HCT116 (cell line): ENCODE results near the gene USP48. TPM values are rescaled to one million over a fixed set of nuclear protein-coding genes. Genes with fewer than 3 reads are reported as not detected.

ENCODE experiments used
- ATAC-seq: fragments of 200-7000 bp; cut with Tn5 transposase; 2 replicates; pipeline ENCODE4 v1.9.1; 2020; ENCODE audit warnings: mild to moderate bottlenecking, moderate library complexity
- BruUV-seq: library from RNA; stranded (reverse); fragments of 400-500 nt; replicated peaks from 2 replicates; lab custom pipeline; 2021; lab: Mats Ljungman, UMichigan
- CTCF ChIA-PET: fragments of 300-600 bp; sonication (Branson Sonifier 250); formaldehyde crosslinking; loops from one replicate; lab custom pipeline; 2021; ENCODE audit warnings: antibody characterized with exemption; lab: Charles Lee
- POLR2A ChIA-PET: fragments of 300-600, 350-600 bp; sonication (Branson Sonifier 250); formaldehyde crosslinking; loops from one replicate; lab custom pipeline; 2021; ENCODE audit warnings: antibody characterized with exemption; lab: Charles Lee
- RAD21 ChIA-PET, 2 experiments: fragments of 300-600 bp; sonication (Branson Sonifier 250); formaldehyde crosslinking; loops; one replicate each; lab custom pipeline; 2023; ENCODE audit warnings: low total read pairs in 2 of 2; ENCODE audit not compliant: uncharacterized antibody in 2 of 2, unreplicated experiment in 2 of 2, low non-redundant PET in 1 of 2; lab: Charles Lee
- DNase-seq: peaks from one replicate; pipeline ENCODE4 v3.0.0-alpha.2; 2010; ENCODE audit warnings: low read depth, low spot score
- H2AFZ ChIP-seq: fragments of 200-600 bp; shearing (Covaris generic), sonication (generic); 2 replicates; pipeline ENCODE4 v1.6.1; 2017; ENCODE audit warnings: low read depth, mixed run types, mixed read lengths, antibody characterized with exemption, low read length; ENCODE audit not compliant: poor library complexity, severe bottlenecking
- H3K27ac ChIP-seq: 2 replicates; pipeline ENCODE4 v1.5.1; 2012; ENCODE audit warnings: low read depth, low read length
- H3K27me3 ChIP-seq: fragments of 200-600 bp; sonication (generic); 2 replicates; pipeline ENCODE4 v1.6.1; 2016; ENCODE audit warnings: mixed run types, low read length, mixed read lengths; ENCODE audit not compliant: insufficient read depth
- H3K36me3 ChIP-seq, 2 experiments: fragments of 200-500 bp in 1 of 2; fragments of 200-600 bp in 1 of 2; sonication (Bioruptor generic) in 1 of 2; sonication (generic) in 1 of 2; 2 replicates each; pipeline versions ENCODE4 v1.5.1 to v1.6.1; 2014 to 2016; ENCODE audit warnings: low read length in 2 of 2, inconsistent platforms in 1 of 2, mixed read lengths in 1 of 2, mixed run types in 1 of 2; ENCODE audit not compliant: insufficient read depth in 2 of 2, control insufficient read depth in 1 of 2
- H3K4me1 ChIP-seq, 2 experiments: fragments of 200-600 bp in 1 of 2; sonication (generic) in 1 of 2; 2 replicates each; pipeline versions ENCODE4 v1.5.1 to v1.6.1; 2012 to 2017; ENCODE audit warnings: low read length in 2 of 2, inconsistent platforms in 1 of 2, mild to moderate bottlenecking in 1 of 2, mixed read lengths in 1 of 2, mixed run types in 1 of 2, moderate library complexity in 1 of 2; ENCODE audit not compliant: insufficient read depth in 2 of 2, control insufficient read depth in 1 of 2
- H3K4me2 ChIP-seq: fragments of 200-600 bp; sonication (generic); 2 replicates; pipeline ENCODE4 v1.6.1; 2017; ENCODE audit warnings: mixed run types, low read length, mixed read lengths
- H3K4me3 ChIP-seq, 2 experiments: fragments of 200-600 bp in 1 of 2; sonication (generic) in 1 of 2; replicated peaks in 1 of 2; 2 replicates each; pipeline ENCODE4 v1.5.1; 2011 to 2016; ENCODE audit warnings: low read length in 2 of 2, control low read depth in 1 of 2, low read depth in 1 of 2, mild to moderate bottlenecking in 1 of 2, mixed read lengths in 1 of 2, mixed run types in 1 of 2
- H3K79me2 ChIP-seq: fragments of 200-600 bp; sonication (generic); 2 replicates; pipeline ENCODE4 v1.6.1; 2017; ENCODE audit warnings: mild to moderate bottlenecking, mixed run types, low read length, moderate library complexity, mixed read lengths; ENCODE audit not compliant: insufficient read depth
- H3K9ac ChIP-seq: fragments of 200-600 bp; sonication (generic); 2 replicates; pipeline ENCODE4 v1.6.1; 2016; ENCODE audit warnings: low read length, mixed read lengths
- H3K9me2 ChIP-seq: fragments of 200-600 bp; sonication (generic), shearing (Covaris generic); 2 replicates; pipeline ENCODE4 v1.6.1; 2017; ENCODE audit warnings: mixed run types, mild to moderate bottlenecking, moderate library complexity; ENCODE audit not compliant: insufficient read depth
- H3K9me3 ChIP-seq, 2 experiments: fragments of 200-500 bp in 1 of 2; fragments of 200-600 bp in 1 of 2; sonication (Bioruptor generic) in 1 of 2; sonication (generic) in 1 of 2; 2 replicates each; pipeline ENCODE4 v1.6.1; 2014 to 2017; ENCODE audit warnings: low read length in 2 of 2, mixed read lengths in 2 of 2, inconsistent platforms in 1 of 2, low read depth in 1 of 2, mild to moderate bottlenecking in 1 of 2, mixed run types in 1 of 2, moderate library complexity in 1 of 2; ENCODE audit not compliant: control insufficient read depth in 1 of 2, insufficient read depth in 1 of 2
- H4K20me1 ChIP-seq: fragments of 200-600 bp; sonication (generic), shearing (Covaris generic); 2 replicates; pipeline ENCODE4 v1.6.1; 2017; ENCODE audit warnings: mixed run types, mild to moderate bottlenecking, moderate library complexity; ENCODE audit not compliant: insufficient read depth
- EZH2 ChIP-seq: fragments of 200-600 bp; sonication (generic); IDR thresholded peaks from 2 replicates; pipeline ENCODE4 v1.6.1; 2017; ENCODE audit warnings: antibody characterized with exemption, mixed run types
- EZH2phosphoT487 ChIP-seq: fragments of 200-600 bp; IDR thresholded peaks from 2 replicates; pipeline ENCODE4 v1.6.1; 2018; ENCODE audit warnings: antibody characterized with exemption, borderline replicate concordance
- JUND ChIP-seq: IDR thresholded peaks from 2 replicates; pipeline ENCODE4 v1.6.1; 2012
- POLR2A ChIP-seq: IDR thresholded peaks from 2 replicates; pipeline ENCODE4 v1.7.0; 2011; ENCODE audit warnings: borderline replicate concordance; ENCODE audit not compliant: insufficient read depth, insufficient read length; ENCODE audit errors: extremely low read depth
- POLR2AphosphoS5 ChIP-seq: IDR thresholded peaks from 2 replicates; pipeline ENCODE4 v1.6.1; 2011; ENCODE audit warnings: mild to moderate bottlenecking, low read depth, low read length, moderate library complexity
- YY1 ChIP-seq: IDR thresholded peaks from 2 replicates; pipeline ENCODE4 v1.6.1; 2011; ENCODE audit warnings: low read length, low read depth, moderate library complexity, mild to moderate bottlenecking; ENCODE audit not compliant: insufficient replicate concordance; ENCODE audit errors: extremely low read depth
- ZNF274 ChIP-seq: fragments of 200-500 bp; sonication (Bioruptor generic); IDR thresholded peaks from 2 replicates; pipeline ENCODE4 v1.6.1; 2014; ENCODE audit warnings: mild to moderate bottlenecking, low read depth, low read length, inconsistent platforms
- intact Hi-C: fragments of 100-400 bp; cut with micrococcal nuclease; formaldehyde crosslinking; loops from 2 replicates; pipeline ENCODE4 v1.10.0; 2022
- total RNA-seq: library from RNA; stranded (reverse); gene quantifications from one replicate; pipeline ENCODE4 v1.2.1, GENCODE V29; 2021; ENCODE audit not compliant: unreplicated experiment
- TF ChIP-seq, protein P1 (sequence below): IDR thresholded peaks from 2 replicates; pipeline ENCODE4 v1.6.1; 2011; ENCODE audit warnings: mild to moderate bottlenecking, low read length, moderate library complexity; ENCODE audit not compliant: insufficient replicate concordance; ENCODE audit errors: extremely low read depth

The USP48 gene
- total RNA-seq, 1 experiment from 2014 or later = 54.8 TPM

DNA sequence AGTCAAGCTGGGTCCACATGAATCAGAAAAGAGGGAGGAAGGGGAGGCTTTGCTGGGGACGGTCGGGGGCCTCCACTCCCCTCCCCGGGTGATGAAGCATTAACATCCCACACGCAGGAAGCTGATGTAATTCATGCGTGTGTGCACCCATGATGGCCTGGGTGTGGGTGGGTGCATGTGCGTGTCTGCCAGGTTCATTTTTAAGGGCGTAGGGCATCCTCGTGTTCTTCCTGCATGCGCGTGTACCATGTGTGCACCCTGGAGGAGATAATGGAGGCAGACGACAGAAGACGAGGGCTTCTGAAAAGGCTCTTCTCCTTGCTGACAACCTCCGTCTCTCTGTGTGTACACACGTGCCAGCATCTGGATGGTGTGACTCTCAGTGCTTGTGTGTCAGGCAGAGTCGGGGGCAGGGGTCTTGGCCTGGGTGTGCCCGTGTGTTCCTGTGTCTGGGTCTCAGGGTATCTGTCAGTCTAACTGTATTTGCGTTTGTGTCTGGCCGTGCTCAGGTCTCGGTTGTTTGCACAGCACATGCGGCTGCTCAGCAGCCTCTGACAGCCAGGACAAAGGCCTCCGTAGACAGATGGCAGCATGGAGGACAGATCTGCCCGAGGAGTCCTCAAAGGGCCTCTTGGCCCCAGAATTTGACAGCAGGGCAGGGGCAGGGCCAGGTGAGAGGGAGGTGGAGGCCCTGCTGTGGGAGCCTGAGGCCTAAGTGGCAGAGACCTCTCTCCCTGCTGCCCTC, 116.2 kb downstream of the USP48 start:
- Histone ChIP-seq H3K4me2 (no peak overlapping the region), H4K20me1 (no peaks in the 10 kb centered on the region), H2AFZ (no peak overlapping the region), H3K36me3 (no peaks in the 10 kb centered on the region), H3K4me3 (no peak overlapping the region), H3K4me1 (peaks cover 0 to 19% of the 10 kb centered on the region in 2 experiments; a peak in 3 of 4 replicates), H3K27me3 (no peaks in the 10 kb centered on the region), H3K9ac (no peak overlapping the region), H3K79me2 (no peaks in the 10 kb centered on the region), H3K27ac (no peak overlapping the region), H3K9me2 (no peaks in the 10 kb centered on the region), H3K9me3 (no peaks in the 10 kb centered on the region)
- no TSS peak for BruUV-seq
- DNase-seq (no peak), ATAC-seq (no peak)
- intact Hi-C loops = no loop called here
- POLR2A ChIA-PET = no interaction called here
- no peak for TF ChIP-seq POLR2AphosphoS5
- no peak for TF ChIP-seq YY1
- TF ChIP-seq EZH2phosphoT487 = no peak
- TF ChIP-seq JUND = no peak
- no peak for TF ChIP-seq POLR2A
- no peak for TF ChIP-seq ZNF274
- no peak for TF ChIP-seq EZH2
- CTCF ChIA-PET = no interaction called here
- RAD21 ChIA-PET = no interaction called here

DNA sequence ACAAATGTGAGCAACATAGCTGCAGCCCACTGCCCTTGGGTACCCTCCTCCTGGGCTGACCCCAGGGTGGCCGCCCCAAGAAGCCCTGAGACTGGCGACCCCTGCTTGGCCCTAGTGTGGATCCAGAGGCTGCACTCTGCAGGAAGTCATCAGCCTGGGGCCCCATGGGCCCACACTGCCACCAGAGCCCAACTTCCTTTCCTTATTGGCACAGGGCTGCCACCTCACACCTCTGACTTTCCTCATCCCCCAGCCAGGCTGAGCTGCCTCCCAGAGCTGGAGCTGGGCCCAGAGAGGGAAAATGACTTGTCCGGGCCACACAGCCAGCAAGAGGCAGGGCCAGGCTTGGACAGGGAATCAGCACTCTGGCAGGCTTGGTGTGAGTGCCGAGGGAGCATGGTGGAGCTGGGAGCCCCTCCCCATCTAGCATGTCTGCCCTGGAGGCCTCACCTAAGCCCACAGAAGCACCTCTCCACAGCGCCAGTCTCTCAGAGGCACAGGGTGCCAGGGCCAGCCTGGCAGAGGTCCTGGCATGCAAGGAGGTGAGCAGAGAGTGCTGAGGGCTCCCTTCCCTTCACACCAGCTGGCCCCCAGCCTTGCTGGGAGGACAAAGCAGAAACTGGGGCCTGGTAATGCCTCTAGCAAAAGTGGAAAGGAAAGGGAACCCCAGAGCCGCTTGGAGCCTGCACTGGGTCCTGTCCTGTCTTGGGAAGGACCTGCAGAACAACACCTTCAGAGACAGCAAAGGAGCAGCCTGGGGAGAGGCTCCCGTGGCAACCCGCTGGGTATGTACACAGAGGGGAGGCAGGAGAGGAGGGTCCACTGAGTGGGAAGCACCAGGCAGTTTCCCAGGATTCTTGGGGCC, 117.0 kb downstream of the USP48 start:
- no peaks in the 10 kb centered on the region for H3K9me3 ChIP-seq
- no peak overlapping the region for H3K27ac ChIP-seq
- H3K9ac ChIP-seq = no peak overlapping the region
- H2AFZ ChIP-seq = no peak overlapping the region
- H4K20me1 ChIP-seq = no peaks in the 10 kb centered on the region
- H3K4me2 ChIP-seq = no peak overlapping the region
- peaks cover 0 to 16% of the 10 kb centered on the region in 2 experiments; a peak in 3 of 4 replicates for H3K4me1 ChIP-seq
- ChIA-PET RAD21 (no interaction called here), POLR2A (no interaction called here), CTCF (no interaction called here)
- DNase-seq (no peak), ATAC-seq (no peak)
- no peaks in the 10 kb centered on the region for H3K27me3 ChIP-seq
- no peaks in the 10 kb centered on the region for H3K9me2 ChIP-seq
- TF ChIP-seq, protein P1, sequence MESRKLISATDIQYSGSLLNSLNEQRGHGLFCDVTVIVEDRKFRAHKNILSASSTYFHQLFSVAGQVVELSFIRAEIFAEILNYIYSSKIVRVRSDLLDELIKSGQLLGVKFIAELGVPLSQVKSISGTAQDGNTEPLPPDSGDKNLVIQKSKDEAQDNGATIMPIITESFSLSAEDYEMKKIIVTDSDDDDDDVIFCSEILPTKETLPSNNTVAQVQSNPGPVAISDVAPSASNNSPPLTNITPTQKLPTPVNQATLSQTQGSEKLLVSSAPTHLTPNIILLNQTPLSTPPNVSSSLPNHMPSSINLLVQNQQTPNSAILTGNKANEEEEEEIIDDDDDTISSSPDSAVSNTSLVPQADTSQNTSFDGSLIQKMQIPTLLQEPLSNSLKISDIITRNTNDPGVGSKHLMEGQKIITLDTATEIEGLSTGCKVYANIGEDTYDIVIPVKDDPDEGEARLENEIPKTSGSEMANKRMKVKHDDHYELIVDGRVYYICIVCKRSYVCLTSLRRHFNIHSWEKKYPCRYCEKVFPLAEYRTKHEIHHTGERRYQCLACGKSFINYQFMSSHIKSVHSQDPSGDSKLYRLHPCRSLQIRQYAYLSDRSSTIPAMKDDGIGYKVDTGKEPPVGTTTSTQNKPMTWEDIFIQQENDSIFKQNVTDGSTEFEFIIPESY = no peak
- H3K79me2 ChIP-seq = no peaks in the 10 kb centered on the region
- no peak overlapping the region for H3K4me3 ChIP-seq
- no peaks in the 10 kb centered on the region for H3K36me3 ChIP-seq
- intact Hi-C loops = no loop called here
- no TSS peak for BruUV-seq
